SK-N-SH treated with all-trans-retinoic acid at 6 μM for 48 hours (cell line): ENCODE data around the gene NOTUM.

ENCODE experiments used
- ATAC-seq: fragments of 200-7000 bp; cut with Tn5 transposase; 3 replicates; pipeline ENCODE4 v1.9.1; 2020; ENCODE audit warnings: mild to moderate bottlenecking, moderate library complexity
- BACH2 ChIP-seq: fragments of 250-450 bp; sonication (Bioruptor Pico); IDR thresholded peaks from 2 replicates; pipeline ENCODE4 v1.9.0; 2021; ENCODE audit warnings: mild to moderate bottlenecking, borderline replicate concordance
- CSDC2 ChIP-seq: fragments of 250-450 bp; sonication (Bioruptor Pico); IDR thresholded peaks from 2 replicates; pipeline ENCODE4 v1.5.0; 2020; ENCODE audit warnings: mild to moderate bottlenecking, moderate library complexity
- ESRRG ChIP-seq: fragments of 250-450 bp; sonication (Bioruptor Pico); IDR thresholded peaks from 2 replicates; pipeline ENCODE4 v1.6.1; 2021; ENCODE audit warnings: mild to moderate bottlenecking
- GLIS3 ChIP-seq: fragments of 250-450 bp; sonication (Bioruptor Pico); IDR thresholded peaks from 2 replicates; pipeline ENCODE4 v1.5.0; 2020; ENCODE audit warnings: mild to moderate bottlenecking, moderate library complexity
- ISL1 ChIP-seq: fragments of 250-450 bp; sonication (Bioruptor Pico); IDR thresholded peaks from 2 replicates; pipeline ENCODE4 v2.1.2; 2022; ENCODE audit warnings: mild to moderate bottlenecking, moderate library complexity
- OSR1 ChIP-seq: fragments of 250-450 bp; sonication (Bioruptor Pico); IDR thresholded peaks from 2 replicates; pipeline ENCODE4 v1.8.0; 2022; ENCODE audit warnings: moderate library complexity, mild to moderate bottlenecking, inconsistent platforms
- PPARA ChIP-seq: fragments of 250-450 bp; sonication (Bioruptor Pico); IDR thresholded peaks from 2 replicates; pipeline ENCODE4 v1.5.0; 2020; ENCODE audit warnings: mild to moderate bottlenecking, borderline replicate concordance
- RARB ChIP-seq: fragments of 250-450 bp; sonication (Bioruptor Pico); IDR thresholded peaks from 2 replicates; pipeline ENCODE4 v1.8.0; 2021; ENCODE audit warnings: mild to moderate bottlenecking, moderate library complexity
- TCF4 ChIP-seq: fragments of 250-450 bp; sonication (Bioruptor Pico); IDR thresholded peaks from 2 replicates; pipeline ENCODE4 v1.8.0; 2021; ENCODE audit warnings: mild to moderate bottlenecking, moderate library complexity, borderline replicate concordance
- TOX ChIP-seq: fragments of 250-450 bp; sonication (Bioruptor Pico); IDR thresholded peaks from 2 replicates; pipeline ENCODE4 v1.8.0; 2021; ENCODE audit warnings: mild to moderate bottlenecking, moderate library complexity, borderline replicate concordance
- ZC3H10 ChIP-seq: fragments of 250-450 bp; sonication (Bioruptor Pico); IDR thresholded peaks from 2 replicates; pipeline ENCODE4 v1.5.1; 2021; ENCODE audit warnings: mild to moderate bottlenecking, moderate library complexity
- ZFP3 ChIP-seq: fragments of 250-450 bp; sonication (Bioruptor Pico); IDR thresholded peaks from 2 replicates; pipeline ENCODE4 v1.5.0; 2020; ENCODE audit warnings: mild to moderate bottlenecking, moderate library complexity
- ZFP30 ChIP-seq: fragments of 450-650 bp; formaldehyde crosslinking; IDR thresholded peaks from 2 replicates; pipeline ENCODE4 v1.5.0; 2022; ENCODE audit warnings: mild to moderate bottlenecking, moderate library complexity
- ZNF565 ChIP-seq: fragments of 450-650 bp; formaldehyde crosslinking; conservative IDR thresholded peaks from 2 replicates; pipeline ENCODE4 v1.5.0; 2020; ENCODE audit warnings: low read depth, mild to moderate bottlenecking, moderate library complexity
- ZNF70 ChIP-seq: fragments of 450-650 bp; formaldehyde crosslinking; IDR thresholded peaks from 2 replicates; pipeline ENCODE4 v1.5.0; 2020; ENCODE audit warnings: mild to moderate bottlenecking, moderate library complexity
- ZNF8 ChIP-seq: fragments of 450-650 bp; formaldehyde crosslinking; IDR thresholded peaks from 2 replicates; pipeline ENCODE4 v1.5.0; 2020; ENCODE audit warnings: mild to moderate bottlenecking, moderate library complexity
- TF ChIP-seq, protein P1 (sequence below): fragments of 250-450 bp; sonication (Bioruptor Pico); IDR thresholded peaks from 2 replicates; pipeline ENCODE4 v1.5.0; 2020; ENCODE audit warnings: mild to moderate bottlenecking, moderate library complexity
- TF ChIP-seq, protein P2 (sequence below): fragments of 250-450 bp; sonication (Bioruptor Pico); IDR thresholded peaks from 2 replicates; pipeline ENCODE4 v1.8.0; 2021; ENCODE audit warnings: low read depth, mild to moderate bottlenecking, moderate library complexity, borderline replicate concordance

Gene NOTUM

DNA sequence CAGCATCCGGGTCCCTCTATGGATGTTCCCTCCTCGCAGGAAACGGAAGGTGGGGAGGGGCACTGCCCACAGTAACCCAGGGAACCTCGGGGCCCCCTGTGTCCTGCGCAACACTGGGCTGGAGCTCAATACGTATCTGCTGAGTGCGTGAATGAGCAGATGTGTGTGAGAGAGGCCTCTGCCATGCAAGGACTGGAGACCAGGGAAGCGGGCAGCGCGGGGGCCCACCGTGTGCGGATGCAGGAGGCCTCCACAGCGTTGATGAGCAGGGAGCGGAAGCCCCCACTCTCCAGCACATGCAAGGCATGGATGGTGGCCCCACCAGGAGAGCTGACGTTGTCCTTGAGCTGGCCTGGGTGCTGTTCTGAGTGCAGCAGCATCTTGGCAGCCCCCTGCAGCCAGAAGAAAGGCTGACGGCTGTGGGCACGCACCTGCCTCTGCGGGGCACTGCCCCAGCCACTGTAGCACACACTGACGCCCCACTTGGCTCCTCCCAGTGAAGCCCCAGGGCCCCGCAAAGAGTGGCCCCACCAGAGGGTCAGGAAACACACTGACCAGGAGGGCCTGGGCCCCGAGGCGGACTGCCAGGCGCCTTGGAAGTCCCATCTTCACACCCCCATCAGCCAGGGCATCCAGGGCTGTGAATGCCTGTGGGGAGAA, 26.8 kb downstream of the NOTUM start:
- no peak for ATAC-seq
- no peak for TF ChIP-seq CSDC2
- TF ChIP-seq GLIS3, result no peak
- no peak for TF ChIP-seq ZNF70 (CRISPR knock-in tag)

DNA sequence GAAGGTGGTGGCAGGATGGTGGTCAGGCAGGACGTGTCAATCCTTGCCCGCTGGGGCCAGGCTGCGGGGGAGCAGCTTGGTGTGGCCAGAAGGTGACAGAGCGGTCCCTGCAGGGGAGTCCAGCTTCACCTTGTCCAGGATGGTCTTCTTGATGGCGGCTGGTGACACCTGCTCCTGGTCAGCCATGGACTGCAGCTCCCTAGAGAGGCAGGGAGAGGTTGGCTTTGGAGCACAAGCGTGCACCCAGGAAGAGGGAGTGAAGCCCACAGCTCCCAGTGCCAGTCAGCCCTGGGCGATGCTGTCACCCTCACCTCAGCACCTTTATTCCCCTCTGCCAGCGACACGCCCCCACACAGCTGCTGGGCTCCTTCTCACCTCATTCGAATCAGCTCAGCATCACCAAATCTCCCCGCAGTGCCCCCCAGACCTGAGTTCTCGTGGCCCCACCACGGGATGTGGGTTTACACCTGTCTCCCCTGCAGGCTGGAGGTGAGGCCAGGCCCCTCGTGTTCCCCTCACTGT, 27.7 kb downstream of the NOTUM start:
- no peak for ATAC-seq

DNA sequence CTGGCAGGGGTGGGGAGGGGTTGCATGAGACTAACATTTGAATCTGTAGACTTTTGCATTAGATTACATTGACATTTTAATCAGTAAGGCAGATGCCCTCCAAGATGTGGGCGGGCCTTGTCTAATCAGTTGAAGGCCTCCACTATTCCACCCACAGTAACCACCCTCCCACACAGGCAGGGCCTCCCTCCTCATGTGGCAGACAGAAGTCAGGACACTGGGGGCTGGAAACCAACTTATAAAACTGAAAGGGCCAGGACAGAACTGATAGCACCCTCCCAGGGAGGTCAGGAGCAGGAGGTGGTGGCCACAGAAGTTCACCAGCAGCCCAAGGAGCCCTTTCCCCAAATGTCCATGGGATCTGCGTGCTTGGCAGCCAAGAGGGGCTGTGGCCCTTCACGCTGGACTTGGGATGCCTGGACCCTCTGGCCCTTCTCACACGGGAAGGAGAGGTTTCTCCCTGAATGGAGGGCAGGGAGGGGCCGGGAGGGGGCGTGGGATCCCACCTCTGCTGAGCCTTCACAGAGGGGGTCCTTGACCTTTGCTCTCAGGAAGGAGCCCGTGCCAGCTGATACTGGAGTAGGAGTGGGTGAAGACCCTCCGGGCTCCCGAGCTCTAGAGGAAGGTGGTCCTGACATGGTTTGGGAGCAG, 28.5 kb downstream of the NOTUM start:
- no peak for TF ChIP-seq ZC3H10
- TF ChIP-seq TOX, result no peak
- TF ChIP-seq, protein P1, sequence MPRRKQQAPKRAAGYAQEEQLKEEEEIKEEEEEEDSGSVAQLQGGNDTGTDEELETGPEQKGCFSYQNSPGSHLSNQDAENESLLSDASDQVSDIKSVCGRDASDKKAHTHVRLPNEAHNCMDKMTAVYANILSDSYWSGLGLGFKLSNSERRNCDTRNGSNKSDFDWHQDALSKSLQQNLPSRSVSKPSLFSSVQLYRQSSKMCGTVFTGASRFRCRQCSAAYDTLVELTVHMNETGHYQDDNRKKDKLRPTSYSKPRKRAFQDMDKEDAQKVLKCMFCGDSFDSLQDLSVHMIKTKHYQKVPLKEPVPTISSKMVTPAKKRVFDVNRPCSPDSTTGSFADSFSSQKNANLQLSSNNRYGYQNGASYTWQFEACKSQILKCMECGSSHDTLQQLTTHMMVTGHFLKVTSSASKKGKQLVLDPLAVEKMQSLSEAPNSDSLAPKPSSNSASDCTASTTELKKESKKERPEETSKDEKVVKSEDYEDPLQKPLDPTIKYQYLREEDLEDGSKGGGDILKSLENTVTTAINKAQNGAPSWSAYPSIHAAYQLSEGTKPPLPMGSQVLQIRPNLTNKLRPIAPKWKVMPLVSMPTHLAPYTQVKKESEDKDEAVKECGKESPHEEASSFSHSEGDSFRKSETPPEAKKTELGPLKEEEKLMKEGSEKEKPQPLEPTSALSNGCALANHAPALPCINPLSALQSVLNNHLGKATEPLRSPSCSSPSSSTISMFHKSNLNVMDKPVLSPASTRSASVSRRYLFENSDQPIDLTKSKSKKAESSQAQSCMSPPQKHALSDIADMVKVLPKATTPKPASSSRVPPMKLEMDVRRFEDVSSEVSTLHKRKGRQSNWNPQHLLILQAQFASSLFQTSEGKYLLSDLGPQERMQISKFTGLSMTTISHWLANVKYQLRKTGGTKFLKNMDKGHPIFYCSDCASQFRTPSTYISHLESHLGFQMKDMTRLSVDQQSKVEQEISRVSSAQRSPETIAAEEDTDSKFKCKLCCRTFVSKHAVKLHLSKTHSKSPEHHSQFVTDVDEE (CRISPR knock-in tag), result no peak
- TF ChIP-seq ZNF8, result no peak
- ATAC-seq, result no peak

More for the DNA sequence above, 27.7 kb downstream of the NOTUM start:
- TF ChIP-seq ZFP30, result no peak
- TF ChIP-seq ZC3H10, result no peak
- TF ChIP-seq ZNF8, result no peak
- no peak for TF ChIP-seq ZFP3 (CRISPR knock-in tag)
- TF ChIP-seq ISL1 (CRISPR knock-in tag), result no peak
- TF ChIP-seq, protein P2, sequence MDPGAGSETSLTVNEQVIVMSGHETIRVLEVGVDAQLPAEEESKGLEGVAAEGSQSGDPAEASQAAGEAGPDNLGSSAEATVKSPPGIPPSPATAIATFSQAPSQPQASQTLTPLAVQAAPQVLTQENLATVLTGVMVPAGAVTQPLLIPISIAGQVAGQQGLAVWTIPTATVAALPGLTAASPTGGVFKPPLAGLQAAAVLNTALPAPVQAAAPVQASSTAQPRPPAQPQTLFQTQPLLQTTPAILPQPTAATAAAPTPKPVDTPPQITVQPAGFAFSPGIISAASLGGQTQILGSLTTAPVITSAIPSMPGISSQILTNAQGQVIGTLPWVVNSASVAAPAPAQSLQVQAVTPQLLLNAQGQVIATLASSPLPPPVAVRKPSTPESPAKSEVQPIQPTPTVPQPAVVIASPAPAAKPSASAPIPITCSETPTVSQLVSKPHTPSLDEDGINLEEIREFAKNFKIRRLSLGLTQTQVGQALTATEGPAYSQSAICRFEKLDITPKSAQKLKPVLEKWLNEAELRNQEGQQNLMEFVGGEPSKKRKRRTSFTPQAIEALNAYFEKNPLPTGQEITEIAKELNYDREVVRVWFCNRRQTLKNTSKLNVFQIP (CRISPR knock-in tag), result no peak
- no peak for TF ChIP-seq TCF4 (CRISPR knock-in tag)
- no peak for TF ChIP-seq RARB (CRISPR knock-in tag)
- TF ChIP-seq, protein P1 (CRISPR knock-in tag), result no peak
- TF ChIP-seq TOX, result no peak
- TF ChIP-seq ESRRG (CRISPR knock-in tag), result no peak

DNA sequence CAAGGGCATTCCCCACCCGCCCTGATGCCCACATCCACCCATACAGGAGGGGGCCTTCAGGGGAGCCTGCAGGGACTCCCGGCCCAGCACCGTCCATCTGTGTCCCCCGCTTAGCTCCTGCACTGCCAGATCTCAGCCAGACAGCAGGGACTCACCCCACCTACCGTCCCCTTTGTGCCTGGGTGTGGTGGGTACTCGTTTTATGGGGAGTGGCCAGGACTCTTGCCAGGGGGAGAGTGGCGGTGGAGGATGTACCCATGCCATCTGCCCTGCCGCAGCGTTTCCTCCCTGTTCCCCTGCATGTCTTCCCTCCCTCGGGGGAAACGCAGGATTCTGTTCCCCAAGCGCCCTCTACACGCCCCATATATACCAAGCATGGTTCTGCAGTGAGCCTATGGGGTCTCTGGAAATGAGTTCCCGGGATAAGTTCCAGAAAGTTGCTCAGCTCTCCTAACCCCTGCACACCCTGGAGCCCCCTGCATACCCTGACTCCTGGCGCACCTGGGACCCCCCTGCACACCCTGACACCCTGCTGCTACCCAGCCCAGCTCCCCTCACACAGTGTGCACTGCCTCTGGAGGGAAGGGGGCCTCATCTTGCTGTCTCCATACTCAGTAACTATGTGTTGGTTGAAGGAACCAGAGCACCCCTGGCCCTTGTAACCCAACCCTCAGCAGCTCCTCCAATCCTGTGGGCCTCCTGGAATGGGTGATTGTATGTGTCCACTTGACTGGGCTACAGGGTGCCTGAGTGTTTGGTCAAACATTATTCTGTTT, 29.2 kb downstream of the NOTUM start:
- TF ChIP-seq ZNF565 (CRISPR knock-in tag) (no peak), ZFP30 (no peak), OSR1 (no peak), BACH2 (CRISPR knock-in tag) (no peak), PPARA (CRISPR knock-in tag) (no peak), RARB (CRISPR knock-in tag) (no peak), TCF4 (CRISPR knock-in tag) (no peak), ESRRG (CRISPR knock-in tag) (no peak), ZC3H10 (no peak), ISL1 (CRISPR knock-in tag) (no peak)
- TF ChIP-seq, protein P2 (CRISPR knock-in tag), result no peak
- no peak for ATAC-seq
